CD4-positive, CD25-positive, alpha-beta regulatory T cell (primary cell): ENCODE results near the gene EZH1. TPM values are rescaled to one million over a fixed set of nuclear protein-coding genes. Genes with fewer than 3 reads are reported as not detected.
A peak's percentile ranks its signal among the peaks of the same experiment; 100 is the strongest.
"Not testable (repeated sequence)": the region's sequence is repeated elsewhere in the genome, so short reads cannot be mapped to it uniquely, and the experiment has no call there.

Source experiments
- ATAC-seq, 2 donors: fragments of 150-1000 bp; cut with Tn5 transposase; one replicate each; pipeline ENCODE4 v1.10.0; 2021; ENCODE audit warnings: low read depth in 2 of 2, moderate number of reproducible peaks in 2 of 2, moderate library complexity in 1 of 2
- DNase-seq, 3 donors: peaks; one replicate each; pipeline versions ENCODE4 v3.0.0 to v3.0.0-alpha.2; 2012 to 2022; ENCODE audit warnings: mixed read lengths in 1 of 3
- H3K27ac ChIP-seq: one replicate; pipeline ENCODE4 v1.7.0; 2013; ENCODE audit warnings: mild to moderate bottlenecking, low read length; ENCODE audit not compliant: insufficient read depth, poor library complexity, severe bottlenecking
- H3K27me3 ChIP-seq: one replicate; pipeline ENCODE4 v1.7.0; 2013; ENCODE audit warnings: low read length; ENCODE audit not compliant: control insufficient read depth, insufficient read depth
- H3K36me3 ChIP-seq: one replicate; pipeline ENCODE4 v1.7.0; 2013; ENCODE audit warnings: mild to moderate bottlenecking, low read length, moderate library complexity; ENCODE audit not compliant: control insufficient read depth, insufficient read depth
- H3K4me1 ChIP-seq: 2 replicates; pipeline ENCODE4 v1.7.0; 2013; ENCODE audit warnings: mild to moderate bottlenecking, low read length; ENCODE audit not compliant: insufficient read depth, control insufficient read depth, poor library complexity, severe bottlenecking
- H3K4me3 ChIP-seq: one replicate; pipeline ENCODE4 v1.7.0; 2013; ENCODE audit warnings: low read depth, mild to moderate bottlenecking, low read length, moderate library complexity
- H3K9me3 ChIP-seq, 2 experiments: 1 replicate in 1 of 2; 2 replicates in 1 of 2; pipeline ENCODE4 v1.7.0; 2013; ENCODE audit warnings: low read length in 2 of 2, mild to moderate bottlenecking in 1 of 2, moderate library complexity in 1 of 2; ENCODE audit not compliant: control insufficient read depth in 2 of 2
- H3K27ac Mint-ChIP-seq, 3 donors: one replicate each; pipeline ENCODE4 v1.8.0; 2020 to 2022; ENCODE audit warnings: mild to moderate bottlenecking in 3 of 3, mixed read lengths in 3 of 3, moderate library complexity in 2 of 3
- H3K27me3 Mint-ChIP-seq: one replicate; pipeline ENCODE4 v1.8.0; 2022; ENCODE audit warnings: mild to moderate bottlenecking, mixed read lengths
- H3K36me3 Mint-ChIP-seq: one replicate; pipeline ENCODE4 v1.8.0; 2020; ENCODE audit warnings: mixed read lengths
- H3K4me1 Mint-ChIP-seq, 4 donors: one replicate each; pipeline ENCODE4 v1.8.0; 2020 to 2022; ENCODE audit warnings: mixed read lengths in 4 of 4, mild to moderate bottlenecking in 1 of 4
- H3K4me3 Mint-ChIP-seq, 4 donors: one replicate each; pipeline ENCODE4 v1.8.0; 2020 to 2022; ENCODE audit warnings: mild to moderate bottlenecking in 4 of 4, mixed read lengths in 4 of 4, moderate library complexity in 3 of 4
- H3K9me3 Mint-ChIP-seq, 7 donors: one replicate each; pipeline ENCODE4 v1.8.0; 2020 to 2022; ENCODE audit warnings: mixed read lengths in 7 of 7, mild to moderate bottlenecking in 3 of 7, moderate library complexity in 2 of 7
- polyA plus RNA-seq, 4 donors: library from polyadenylated mRNA; unstranded; fragments of 300-500 nt; fragmentation: Illumina TruSeq; gene quantifications; one replicate each; pipeline ENCODE4 v1.2.3, GENCODE V29; 2021
- total RNA-seq: library from RNA; stranded (reverse); gene quantifications from one replicate; pipeline ENCODE4 v1.2.3, GENCODE V29; 2022

Gene EZH1
- total and polyA plus RNA-seq, 5 donors from 2014 or later: 38.7 to 123 (median 54.4) TPM

DNA sequence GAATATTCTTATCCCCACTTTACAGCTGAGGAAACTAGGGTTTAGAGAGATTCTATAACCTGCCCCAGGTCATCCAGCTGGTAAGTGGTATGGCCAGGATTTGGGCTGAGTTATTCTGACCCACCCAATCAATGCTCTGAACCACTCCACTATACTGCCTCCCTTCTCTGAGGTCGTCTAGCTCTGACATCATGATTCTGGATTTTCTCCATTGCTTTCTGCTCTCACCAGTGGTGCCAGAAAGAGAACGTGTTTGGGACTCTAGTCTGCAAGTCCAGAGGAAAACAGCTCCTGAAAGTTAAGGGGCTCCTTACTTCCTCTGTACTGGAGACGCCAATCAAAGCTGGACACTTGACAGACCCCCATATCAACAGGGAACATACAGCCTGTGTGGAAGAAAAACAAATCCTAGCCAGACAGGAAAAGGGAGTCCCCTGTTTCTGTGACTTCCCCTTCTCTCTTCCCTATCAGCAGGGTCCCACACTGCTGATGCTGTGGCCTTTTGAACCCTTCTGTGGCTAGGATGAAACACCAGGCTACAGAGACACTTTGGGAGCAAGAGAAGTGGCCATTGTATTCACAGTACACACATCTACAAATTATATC, 6.0 kb upstream of the EZH1 start:
- no peak overlapping the region for H3K27ac ChIP-seq
- Mint-ChIP-seq H3K4me1 (no peaks in the 10 kb centered on the region), H3K36me3 (no peaks in the 10 kb centered on the region), H3K4me3 (no peak overlapping the region), H3K27ac (peak overlapping the region in 1 of 3 donors; percentile 5), H3K27me3 (peaks cover 56% of the 10 kb centered on the region), H3K9me3 (no peaks in the 10 kb centered on the region)
- no peak overlapping the region for H3K4me3 ChIP-seq
- DNase-seq: no peak
- no peaks in the 10 kb centered on the region for H3K4me1 ChIP-seq
- H3K27me3 ChIP-seq: peaks cover 14% of the 10 kb centered on the region
- no peaks in the 10 kb centered on the region for H3K9me3 ChIP-seq
- H3K36me3 ChIP-seq: no peaks in the 10 kb centered on the region
- no peak for ATAC-seq

DNA sequence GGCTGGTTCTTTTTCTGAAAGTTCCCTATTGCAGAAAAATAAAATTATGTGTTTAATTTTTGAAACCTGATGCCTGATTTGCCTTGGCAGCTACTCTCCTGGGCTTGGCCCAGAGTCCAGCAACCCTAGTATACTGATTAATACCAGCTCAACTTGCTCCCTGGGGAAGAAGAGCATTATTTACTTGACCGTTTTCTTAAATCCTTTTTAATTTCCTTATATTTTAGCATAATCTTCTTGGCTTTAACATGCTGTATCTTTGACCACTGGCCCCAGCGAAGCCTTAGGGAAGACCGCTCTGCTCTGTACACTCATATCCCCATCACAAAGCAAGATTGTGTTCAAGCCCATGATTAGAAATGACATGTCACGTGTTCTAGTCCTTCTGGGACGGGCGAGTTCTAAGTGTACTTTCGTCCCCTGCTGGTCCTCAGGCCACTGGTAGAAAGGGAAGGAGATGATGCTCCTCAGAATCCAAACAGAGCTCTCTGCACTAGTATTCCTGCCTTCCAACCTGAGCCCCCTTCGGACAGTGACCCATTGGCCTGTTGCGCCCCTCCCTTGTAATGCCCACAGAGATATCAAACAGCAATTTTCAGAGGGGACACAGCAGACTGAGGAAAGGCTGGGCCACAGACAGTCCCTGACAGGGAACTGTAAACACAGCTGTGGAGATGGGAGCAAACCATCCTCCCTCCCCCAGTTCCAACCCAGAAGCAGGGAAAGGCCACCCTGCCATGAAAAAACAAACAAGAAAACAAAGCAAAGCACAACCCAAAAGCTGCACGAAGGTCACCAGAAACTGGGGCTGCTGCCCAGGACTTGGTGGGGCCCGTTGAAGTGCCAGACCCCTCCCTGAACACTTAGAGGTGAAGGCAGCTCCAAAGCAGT, 4.3 kb upstream of the EZH1 start:
- Histone ChIP-seq H3K27me3 (peaks cover 6% of the 10 kb centered on the region), H3K4me1 (peaks cover 8% of the 10 kb centered on the region), H3K4me3 (no peak overlapping the region), H3K9me3 (no peaks in the 10 kb centered on the region), H3K27ac (no peak overlapping the region), H3K36me3 (no peaks in the 10 kb centered on the region)
- no peaks in the 10 kb centered on the region for H3K36me3 Mint-ChIP-seq
- H3K4me3 Mint-ChIP-seq: peak overlapping the region in 1 of 4 donors; percentile 12
- DNase-seq (no peak), ATAC-seq (no peak)
- H3K9me3 Mint-ChIP-seq: no peaks in the 10 kb centered on the region
- H3K27ac Mint-ChIP-seq: no peak overlapping the region
- H3K27me3 Mint-ChIP-seq: peaks cover 45% of the 10 kb centered on the region
- peaks cover 6 to 13% (median 9%) of the 10 kb centered on the region in 4 donors for H3K4me1 Mint-ChIP-seq

DNA sequence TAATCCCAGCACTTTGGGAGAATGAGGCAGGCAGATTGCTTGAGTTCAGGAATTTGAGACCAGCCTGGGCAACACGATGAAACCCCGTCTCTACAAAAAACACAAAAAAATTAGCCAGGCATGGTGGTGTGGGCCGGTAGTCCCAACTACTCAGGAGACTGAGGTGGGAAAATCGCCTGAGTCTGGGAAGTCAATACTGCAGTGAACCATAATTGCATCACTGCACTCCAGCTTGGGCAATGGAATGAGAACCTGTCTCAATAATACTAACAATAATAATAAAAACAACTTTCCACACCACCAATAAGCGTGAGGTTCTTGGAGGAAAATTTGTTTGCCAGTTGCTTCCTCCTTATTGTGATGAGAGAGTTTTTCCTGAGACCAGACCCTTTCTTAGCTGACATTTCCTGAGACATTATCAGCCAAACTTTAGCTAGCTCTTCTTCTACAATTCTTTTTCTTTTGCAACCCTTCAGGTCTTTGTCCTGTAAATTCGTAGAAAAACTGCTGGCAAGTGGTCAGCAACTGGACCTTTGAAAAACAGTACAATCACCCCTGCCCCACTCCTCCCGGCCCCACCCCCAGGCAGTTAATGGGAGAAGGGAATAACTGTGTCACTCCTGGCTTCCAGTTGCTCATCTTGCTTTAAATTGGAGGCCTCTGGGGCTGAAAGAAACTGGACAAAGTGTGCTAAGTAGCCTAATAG, 3.5 kb upstream of the EZH1 start:
- no peak overlapping the region for H3K27ac Mint-ChIP-seq
- Histone ChIP-seq H3K9me3 (no peaks in the 10 kb centered on the region), H3K36me3 (no peaks in the 10 kb centered on the region), H3K27ac (no peak overlapping the region), H3K4me3 (no peak overlapping the region), H3K4me1 (peaks cover 16% of the 10 kb centered on the region), H3K27me3 (peaks cover 6% of the 10 kb centered on the region)
- no peaks in the 10 kb centered on the region for H3K36me3 Mint-ChIP-seq
- peaks cover 11 to 21% (median 15%) of the 10 kb centered on the region in 4 donors for H3K4me1 Mint-ChIP-seq
- H3K27me3 Mint-ChIP-seq: peaks cover 41% of the 10 kb centered on the region
- H3K9me3 Mint-ChIP-seq: no peaks in the 10 kb centered on the region
- peak overlapping the region in 2 of 4 donors; percentile 65 to 76 for H3K4me3 Mint-ChIP-seq
- DNase-seq (no peak), ATAC-seq (no peak)

DNA sequence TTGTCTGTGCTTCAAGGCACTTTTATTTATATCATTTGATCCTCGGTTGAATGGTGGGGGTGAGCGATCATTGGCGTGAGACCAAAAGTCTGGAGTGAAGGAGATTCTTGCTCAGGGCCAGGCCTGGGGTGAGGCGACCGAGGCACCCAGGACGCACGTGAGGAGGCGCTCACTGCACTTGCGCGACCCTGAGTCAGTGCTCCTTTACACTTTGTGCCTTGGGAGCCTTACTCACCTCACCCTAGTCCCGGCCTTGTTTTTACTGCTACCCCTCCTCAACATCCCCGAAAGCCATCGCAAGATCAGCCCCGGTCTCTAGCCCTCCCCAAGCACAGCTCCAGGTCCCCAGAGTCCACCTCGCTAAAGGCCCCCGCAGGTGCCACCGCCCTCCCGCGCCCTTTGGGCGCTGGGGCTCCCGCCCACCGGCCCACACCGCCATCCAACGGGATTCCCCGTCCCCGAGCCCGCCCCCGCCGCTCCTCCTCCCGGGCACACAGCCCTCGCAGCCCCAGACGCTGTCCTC, 496 bp downstream of the EZH1 start:
- peak overlapping the region; percentile 60 for H3K4me3 ChIP-seq
- H3K4me1 ChIP-seq: peaks cover 22% of the 10 kb centered on the region
- Mint-ChIP-seq H3K4me3 (peak overlapping the region; percentile 92 to 99 (median 96)), H3K9me3 (no peaks in the 10 kb centered on the region), H3K4me1 (peaks cover 19 to 38% (median 29%) of the 10 kb centered on the region in 4 donors), H3K27ac (peak overlapping the region; percentile 89 to 96 (median 90)), H3K27me3 (peaks cover 26% of the 10 kb centered on the region), H3K36me3 (no peaks in the 10 kb centered on the region)
- no peaks in the 10 kb centered on the region for H3K9me3 ChIP-seq
- peaks cover 2% of the 10 kb centered on the region for H3K27me3 ChIP-seq
- H3K27ac ChIP-seq: peak overlapping the region; percentile 80
- peak; percentile 63 to 67 for ATAC-seq
- DNase-seq: peak; percentile 44 to 69 (median 68)
- H3K36me3 ChIP-seq: no peaks in the 10 kb centered on the region

DNA sequence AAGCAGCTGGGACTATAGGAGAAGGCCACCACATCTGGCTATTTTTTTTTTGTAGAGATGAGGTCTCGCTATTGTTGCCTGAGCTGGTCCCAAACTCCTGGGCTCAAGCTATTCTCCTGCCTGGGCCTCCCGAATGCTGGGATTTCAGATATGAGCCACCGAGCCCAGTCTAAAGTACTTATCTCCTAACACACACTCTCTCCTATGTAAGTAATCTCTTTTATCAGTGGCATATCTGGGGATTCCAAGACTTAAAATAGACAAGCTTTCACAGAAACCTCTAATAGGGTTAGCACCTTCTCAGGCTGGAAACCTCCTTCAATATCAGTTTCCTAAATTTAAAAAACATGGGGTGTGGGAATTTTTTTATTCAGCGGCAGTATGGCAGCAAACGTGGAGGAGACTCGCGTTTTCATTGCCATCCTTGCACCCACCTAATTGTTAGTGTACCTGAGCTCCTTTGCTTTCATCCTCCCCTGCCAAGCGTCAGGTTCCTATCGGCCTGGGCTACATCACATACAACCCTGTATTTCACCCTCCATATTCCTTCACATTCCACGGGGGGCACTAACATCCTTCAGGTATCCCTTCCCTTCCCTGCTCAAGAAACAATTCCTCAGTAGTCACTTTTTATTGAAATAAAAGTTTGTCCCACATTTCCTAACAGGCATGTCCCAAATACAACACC, 1.1 kb downstream of the EZH1 start:
- Histone ChIP-seq H3K27ac (no peak overlapping the region), H3K9me3 (no peaks in the 10 kb centered on the region), H3K36me3 (no peaks in the 10 kb centered on the region), H3K4me3 (peak overlapping the region; percentile 60), H3K4me1 (peaks cover 22% of the 10 kb centered on the region), H3K27me3 (peaks cover 2% of the 10 kb centered on the region)
- Mint-ChIP-seq H3K27me3 (peaks cover 24% of the 10 kb centered on the region), H3K27ac (peak overlapping the region; percentile 61 to 96 (median 90)), H3K4me3 (peak overlapping the region; percentile 92 to 99 (median 96)), H3K4me1 (peaks cover 19 to 38% (median 29%) of the 10 kb centered on the region in 4 donors), H3K36me3 (no peaks in the 10 kb centered on the region), H3K9me3 (no peaks in the 10 kb centered on the region)
- ATAC-seq (no peak), DNase-seq (no peak)

DNA sequence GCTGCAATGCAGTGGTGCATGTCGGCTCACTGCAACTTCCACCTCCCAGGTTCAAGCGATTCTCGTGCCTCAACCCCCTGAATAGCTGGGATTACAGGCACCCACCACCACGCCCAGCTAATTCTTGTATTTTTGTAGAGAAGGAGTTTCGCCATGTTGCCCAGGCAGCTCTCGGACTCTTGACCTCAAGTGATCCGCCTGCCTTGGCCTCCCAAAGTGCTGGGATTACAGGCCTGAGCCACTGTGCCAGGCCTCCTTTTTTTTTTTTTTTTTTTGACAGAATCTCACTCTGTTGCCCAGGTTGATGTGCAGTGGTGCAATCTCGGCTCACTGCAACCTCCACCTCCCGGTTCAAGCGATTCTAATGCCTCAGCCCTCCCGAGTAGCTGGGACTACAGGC, 1.9 kb downstream of the EZH1 start:
- not testable (repeated sequence) for H3K9me3 Mint-ChIP-seq, H3K4me3 ChIP-seq, ATAC-seq, DNase-seq, H3K36me3 Mint-ChIP-seq, H3K27me3 ChIP-seq, H3K27ac ChIP-seq, H3K36me3 ChIP-seq, H3K9me3 ChIP-seq
- peak overlapping the region; percentile 61 to 88 (median 68) for H3K4me3 Mint-ChIP-seq
- peak overlapping the region in 1 of 3 donors; percentile 76 for H3K27ac Mint-ChIP-seq
- peaks cover 19 to 38% (median 29%) of the 10 kb centered on the region in 4 donors for H3K4me1 Mint-ChIP-seq
- peaks cover 22% of the 10 kb centered on the region for H3K4me1 ChIP-seq
- peaks cover 15% of the 10 kb centered on the region for H3K27me3 Mint-ChIP-seq

DNA sequence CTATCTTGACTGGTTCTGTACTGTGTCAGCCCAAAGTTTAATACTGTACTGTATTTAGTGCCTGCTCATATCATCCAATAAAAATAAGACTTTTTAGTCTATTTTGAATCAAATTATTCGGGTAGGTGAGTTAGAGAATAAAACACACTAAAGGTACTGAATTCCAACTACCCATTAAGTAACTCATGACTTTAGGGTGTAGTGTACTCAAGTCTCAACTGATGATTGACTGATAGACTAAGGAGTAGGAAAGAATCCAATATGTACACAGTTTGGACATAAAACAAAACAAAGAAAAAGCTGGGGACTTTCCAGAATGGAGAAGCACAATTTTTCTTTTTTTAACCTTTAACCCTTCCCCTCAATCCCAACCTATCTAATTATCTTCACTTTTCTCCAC, 4.1 kb downstream of the EZH1 start:
- H3K4me3 ChIP-seq: no peak overlapping the region
- H3K27me3 ChIP-seq: no peaks in the 10 kb centered on the region
- H3K4me1 ChIP-seq: peaks cover 22% of the 10 kb centered on the region
- H3K36me3 ChIP-seq: no peaks in the 10 kb centered on the region
- Mint-ChIP-seq H3K9me3 (no peaks in the 10 kb centered on the region), H3K4me1 (peaks cover 21 to 45% (median 33%) of the 10 kb centered on the region in 4 donors), H3K27me3 (peaks cover 5% of the 10 kb centered on the region), H3K27ac (peak overlapping the region in 1 of 3 donors; percentile 29), H3K4me3 (peak overlapping the region in 1 of 4 donors; percentile 58), H3K36me3 (no peaks in the 10 kb centered on the region)
- no peak overlapping the region for H3K27ac ChIP-seq
- no peaks in the 10 kb centered on the region for H3K9me3 ChIP-seq
- ATAC-seq: no peak
- no peak for DNase-seq
